PC-9 (cell line): ENCODE measurements around the gene SNAPC1.

ENCODE experiments used
- CTCF ChIP-seq: fragments of 200-600 bp; sonication (generic); conservative IDR thresholded peaks from 2 replicates; pipeline ENCODE4 v1.6.1; 2017; ENCODE audit warnings: mixed run types, antibody characterized with exemption, mild to moderate bottlenecking, moderate library complexity
- EZH2 ChIP-seq: fragments of 200-600 bp; sonication (generic); IDR thresholded peaks from 2 replicates; pipeline ENCODE4 v1.8.0; 2017; ENCODE audit warnings: antibody characterized with exemption, low read depth

GRCh38 chr14:61726778-61727658 lies 35.2 kb upstream of the SNAPC1 start:
- TF ChIP-seq CTCF (no peak), EZH2 (no peak)
